DOHH2 (cell line): ENCODE results near the gene FAM181A.

Experiments
- H3F3A ChIP-seq: fragments of 200-600 bp; sonication (generic), shearing (Covaris generic); 2 replicates; pipeline ENCODE4 v1.6.0; 2016; ENCODE audit warnings: antibody characterized with exemption, mild to moderate bottlenecking; ENCODE audit not compliant: control insufficient read depth, insufficient read depth
- H3K27ac ChIP-seq: fragments of 200-600 bp; sonication (generic); 2 replicates; pipeline ENCODE4 v1.5.1; 2014; ENCODE audit warnings: low read depth, mild to moderate bottlenecking, low read length, moderate library complexity
- H3K27me3 ChIP-seq: fragments of 200-600 bp; sonication (generic); 2 replicates; pipeline ENCODE4 v1.6.1; 2014; ENCODE audit warnings: mild to moderate bottlenecking, low read length, mixed read lengths; ENCODE audit not compliant: control insufficient read depth
- H3K36me3 ChIP-seq: fragments of 200-600 bp; sonication (generic); 2 replicates; pipeline ENCODE4 v1.6.1; 2014; ENCODE audit warnings: mild to moderate bottlenecking, low read length, moderate library complexity, mixed read lengths; ENCODE audit not compliant: control insufficient read depth
- H3K4me1 ChIP-seq: fragments of 200-600 bp; sonication (generic); 2 replicates; pipeline ENCODE4 v1.6.1; 2014; ENCODE audit warnings: mild to moderate bottlenecking, low read length, mixed read lengths; ENCODE audit not compliant: control insufficient read depth
- H3K4me2 ChIP-seq: fragments of 200-600 bp; sonication (generic); 2 replicates; pipeline ENCODE4 v1.6.0; 2014; ENCODE audit warnings: mild to moderate bottlenecking, low read length, moderate library complexity
- H3K4me3 ChIP-seq: fragments of 200-600 bp; sonication (generic); 2 replicates; pipeline ENCODE4 v1.5.1; 2014; ENCODE audit warnings: mild to moderate bottlenecking, low read length, mixed read lengths
- H3K79me2 ChIP-seq: fragments of 200-600 bp; sonication (generic); 2 replicates; pipeline ENCODE4 v1.6.1; 2014; ENCODE audit warnings: mild to moderate bottlenecking, low read length, mixed read lengths; ENCODE audit not compliant: control insufficient read depth
- H3K9me2 ChIP-seq: fragments of 200-600 bp; sonication (generic); replicated peaks from 2 replicates; pipeline ENCODE4 v1.6.1; 2014; ENCODE audit warnings: mild to moderate bottlenecking, low read length, mixed read lengths; ENCODE audit not compliant: control insufficient read depth
- H3K9me3 ChIP-seq: fragments of 200-600 bp; sonication (generic); 2 replicates; pipeline ENCODE4 v1.6.1; 2014; ENCODE audit warnings: antibody characterized with exemption, low read length, mixed read lengths; ENCODE audit not compliant: control insufficient read depth, insufficient read depth
- H4K20me1 ChIP-seq: fragments of 200-600 bp; sonication (generic); 2 replicates; pipeline ENCODE4 v1.6.0; 2014; ENCODE audit warnings: low read depth, mild to moderate bottlenecking, antibody characterized with exemption, low read length, moderate library complexity; ENCODE audit not compliant: control insufficient read depth, insufficient read depth
- CTCF ChIP-seq: fragments of 200-600 bp; sonication (generic); IDR thresholded peaks from one replicate; pipeline ENCODE4 v1.5.1; 2014; ENCODE audit warnings: antibody characterized with exemption, mild to moderate bottlenecking, low read depth, low read length; ENCODE audit not compliant: poor library complexity, severe bottlenecking
- EZH2phosphoT487 ChIP-seq: fragments of 200-600 bp; sonication (generic); IDR thresholded peaks from 2 replicates; pipeline ENCODE4 v1.6.1; 2017; ENCODE audit warnings: borderline replicate concordance, mild to moderate bottlenecking, antibody characterized with exemption, low read length, moderate library complexity, mixed read lengths

The FAM181A gene

DNA sequence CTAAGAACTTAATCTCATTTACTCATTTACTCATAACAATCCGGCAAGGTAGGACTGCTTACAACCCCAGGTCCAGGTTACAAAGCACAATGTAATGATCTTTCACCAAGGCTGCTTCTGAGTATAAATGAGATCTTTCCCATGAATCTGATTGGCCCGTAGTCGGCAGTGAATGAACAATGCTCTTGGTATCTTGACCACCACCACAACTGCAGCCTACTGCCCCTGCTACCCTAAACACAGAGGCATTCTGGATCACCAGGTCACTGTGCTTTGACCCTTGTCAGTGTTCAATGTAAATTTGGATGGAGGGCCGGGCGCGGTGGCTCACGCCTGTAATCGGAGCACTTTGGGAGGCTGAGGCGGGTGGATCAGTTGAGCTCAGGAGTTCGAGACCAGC is 15.9 kb downstream of the FAM181A start:
- H3K4me2 ChIP-seq, result no peak overlapping the region
- H3F3A ChIP-seq, result no peaks in the 10 kb centered on the region
- H4K20me1 ChIP-seq, result no peaks in the 10 kb centered on the region
- no peak overlapping the region for H3K27ac ChIP-seq
- peaks cover 12% of the 10 kb centered on the region for H3K4me1 ChIP-seq
- peaks cover 15% of the 10 kb centered on the region for H3K36me3 ChIP-seq
- no peaks in the 10 kb centered on the region for H3K9me3 ChIP-seq
- no peaks in the 10 kb centered on the region for H3K27me3 ChIP-seq
- no peak overlapping the region for H3K4me3 ChIP-seq
- no peaks in the 10 kb centered on the region for H3K9me2 ChIP-seq
- no peaks in the 10 kb centered on the region for H3K79me2 ChIP-seq
- TF ChIP-seq CTCF (no peak), EZH2phosphoT487 (no peak)

- Histone ChIP-seq H3K4me3 (no peak overlapping the region), H4K20me1 (no peaks in the 10 kb centered on the region), H3K79me2 (no peaks in the 10 kb centered on the region), H3K4me2 (no peak overlapping the region), H3K9me3 (no peaks in the 10 kb centered on the region), H3K27ac (no peak overlapping the region), H3F3A (no peaks in the 10 kb centered on the region), H3K4me1 (peaks cover 12% of the 10 kb centered on the region), H3K36me3 (peaks cover 11% of the 10 kb centered on the region), H3K27me3 (no peaks in the 10 kb centered on the region), H3K9me2 (no peaks in the 10 kb centered on the region)
- TF ChIP-seq EZH2phosphoT487 (no peak), CTCF (no peak)
These were observed 16.8 kb downstream of the FAM181A start for GRCh38 chr14:93943930-93944329.

- no peak for TF ChIP-seq EZH2phosphoT487
- no peak for TF ChIP-seq CTCF
- Histone ChIP-seq H3K4me1 (peaks cover 8% of the 10 kb centered on the region), H3K9me3 (no peaks in the 10 kb centered on the region), H3K9me2 (no peaks in the 10 kb centered on the region), H3K4me2 (no peak overlapping the region), H3K27me3 (no peaks in the 10 kb centered on the region), H3K36me3 (peaks cover 10% of the 10 kb centered on the region), H3K27ac (no peak overlapping the region), H3F3A (no peaks in the 10 kb centered on the region), H3K4me3 (no peak overlapping the region), H4K20me1 (no peaks in the 10 kb centered on the region), H3K79me2 (no peaks in the 10 kb centered on the region)
These were observed 17.4 kb downstream of the FAM181A start for GRCh38 chr14:93944348-93945069.
